AG04450 (cell line): Measurements from ENCODE around the gene C17orf50. TPM values are rescaled to one million over a fixed set of nuclear protein-coding genes. Genes with fewer than 3 reads are reported as not detected.

Source experiments
- CTCF ChIA-PET: fragments of 300-600, 350-600 bp; formaldehyde crosslinking; extraction: SDS; loops from one replicate; lab custom pipeline; 2022; ENCODE audit warnings: antibody characterized with exemption, inconsistent platforms; lab: Charles Lee
- POLR2A ChIA-PET: fragments of 350-600 bp; formaldehyde crosslinking; extraction: SDS; loops from one replicate; lab custom pipeline; 2021; ENCODE audit warnings: antibody characterized with exemption, inconsistent platforms; lab: Yijun Ruan, JAX
- DNase-seq: peaks from one replicate; pipeline ENCODE4 v3.0.0-alpha.2; 2011; ENCODE audit warnings: low read depth, low spot score
- H3K27ac ChIP-seq: one replicate; pipeline ENCODE4 v1.5.1; 2012; ENCODE audit warnings: low read depth, low read length, control low read depth
- H3K27me3 ChIP-seq: one replicate; pipeline ENCODE4 v1.6.0; 2012; ENCODE audit warnings: low read length; ENCODE audit not compliant: control insufficient read depth, insufficient read depth
- H3K4me3 ChIP-seq: 2 replicates; pipeline ENCODE4 v1.5.1; 2011; ENCODE audit warnings: mild to moderate bottlenecking, low read depth, low read length, control low read depth
- H3K9me3 ChIP-seq: 2 replicates; pipeline ENCODE4 v1.5.1; 2012; ENCODE audit warnings: low read length; ENCODE audit not compliant: control insufficient read depth, insufficient read depth
- CTCF ChIP-seq: IDR thresholded peaks from 2 replicates; pipeline ENCODE4 v1.5.1; 2011; ENCODE audit warnings: low read depth, low read length, control low read depth, inconsistent platforms
- polyA plus RNA-seq: library from polyadenylated mRNA; depleted of rRNA; stranded (reverse); fragments of >200 nt; gene quantifications from 2 replicates; pipeline ENCODE4 v1.2.3, GENCODE V29; 2011

Gene C17orf50
- polyA plus RNA-seq, 1 experiment = not detected

GRCh38 chr17:35738519-35739133, 22.1 kb upstream of the C17orf50 start:
- no peak for TF ChIP-seq CTCF
- POLR2A ChIA-PET = no interaction called here
- H3K4me3 ChIP-seq = no peak overlapping the region
- CTCF ChIA-PET = interaction anchor here (1.2 kb wide), 1 partner anchor 8 kb away, joined by 3 read pairs; no protein-coding TSS in a partner anchor
- peaks cover 6% of the 10 kb centered on the region for H3K9me3 ChIP-seq
- no peak overlapping the region for H3K27ac ChIP-seq
- DNase-seq = no peak
- peaks cover 44% of the 10 kb centered on the region for H3K27me3 ChIP-seq

- POLR2A ChIA-PET = interaction anchor here (1.6 kb wide), 1 partner anchor 9 kb away, joined by 4 read pairs; the partner anchor contains the start of gene RASL10B
- no peak for TF ChIP-seq CTCF
- Histone ChIP-seq H3K9me3 (peaks cover 6% of the 10 kb centered on the region), H3K27ac (no peak overlapping the region), H3K4me3 (no peak overlapping the region), H3K27me3 (peaks cover 52% of the 10 kb centered on the region)
- CTCF ChIA-PET = interaction anchor here (0.8 to 1.1 kb wide), 2 partner anchors 65 to 127 kb away, joined by 3 read pairs; no protein-coding TSS in a partner anchor
- no peak for DNase-seq
Observed at GRCh38 chr17:35740216-35740615, 20.5 kb upstream of the C17orf50 start.

- no peak for TF ChIP-seq CTCF
- ChIA-PET POLR2A (interaction anchor here (1.2 kb wide), 1 partner anchor 10 kb away, joined by 4 read pairs; the partner anchor contains the start of gene RASL10B), CTCF (interaction anchor here (0.8 kb wide), 1 partner anchor 130 kb away, joined by 3 read pairs; no protein-coding TSS in a partner anchor)
- Histone ChIP-seq H3K27me3 (peaks cover 58% of the 10 kb centered on the region), H3K27ac (no peak overlapping the region), H3K4me3 (no peak overlapping the region), H3K9me3 (peaks cover 6% of the 10 kb centered on the region)
- no peak for DNase-seq
Observed at GRCh38 chr17:35740997-35741931, 19.4 kb upstream of the C17orf50 start.

- H3K9me3 ChIP-seq = peaks cover 6% of the 10 kb centered on the region
- POLR2A ChIA-PET = interaction anchor here (1.2 kb wide), 1 partner anchor 11 kb away, joined by 4 read pairs; the partner anchor contains the start of gene RASL10B
- no peak for DNase-seq
- CTCF ChIA-PET = interaction anchor here (9.3 kb wide), 1 partner anchor 127 kb away, joined by 357 read pairs; no protein-coding TSS in a partner anchor
- no peak for TF ChIP-seq CTCF
- H3K4me3 ChIP-seq = no peak overlapping the region
- H3K27me3 ChIP-seq = peaks cover 60% of the 10 kb centered on the region
- H3K27ac ChIP-seq = no peak overlapping the region
Observed at GRCh38 chr17:35742496-35742895, 18.2 kb upstream of the C17orf50 start.
